Uterus (tissue), 4 donors: ENCODE results near the gene MED29. TPM values are rescaled to one million over a fixed set of nuclear protein-coding genes. Genes with fewer than 3 reads are reported as not detected.
A peak's percentile ranks its signal among the peaks of the same experiment; 100 is the strongest.

Source experiments
- DNase-seq, 2 donors: peaks; one replicate each; pipeline ENCODE4 v3.0.0-alpha.2; 2019 to 2020
- H3K27ac ChIP-seq, 2 donors: fragments of 200-600 bp; sonication (generic); 1 replicate in 1 of 2; 2 replicates in 1 of 2; pipeline ENCODE4 v1.5.1; 2016 to 2018
- H3K27me3 ChIP-seq, 2 donors: fragments of 200-600 bp; sonication (generic); one replicate each; pipeline ENCODE4 v1.5.1; 2018 to 2019; ENCODE audit warnings: control low read depth in 1 of 2
- H3K36me3 ChIP-seq, 2 donors: fragments of 200-600 bp; sonication (generic); one replicate each; pipeline ENCODE4 v1.5.1; 2019; ENCODE audit warnings: control low read depth in 1 of 2
- H3K4me1 ChIP-seq, 2 donors: fragments of 200-600 bp; sonication (generic); one replicate each; pipeline ENCODE4 v1.5.1; 2018 to 2019; ENCODE audit warnings: control low read depth in 1 of 2
- H3K4me3 ChIP-seq, 2 donors: fragments of 200-600 bp; sonication (generic); 1 replicate in 1 of 2; 2 replicates in 1 of 2; pipeline ENCODE4 v1.5.1; 2018 to 2019; ENCODE audit warnings: mild to moderate bottlenecking in 1 of 2
- H3K9me3 ChIP-seq, 2 donors: fragments of 200-600 bp; sonication (generic); one replicate each; pipeline ENCODE4 v1.5.1; 2019; ENCODE audit warnings: control low read depth in 1 of 2
- POLR2A ChIP-seq, 2 donors: fragments of 450-650 bp; IDR thresholded peaks; one replicate each; pipeline ENCODE4 v1.6.1; 2016; ENCODE audit warnings: antibody characterized with exemption in 2 of 2, mild to moderate bottlenecking in 1 of 2, moderate library complexity in 1 of 2
- intact Hi-C: fragments of 100-400 bp; cut with DNase I; formaldehyde crosslinking; loops from one replicate; pipeline ENCODE4 v1.15.1; 2023; ENCODE audit warnings: low total_unique reads
- total RNA-seq, 4 donors: library from RNA; depleted of rRNA in 3 of 4; stranded (reverse); fragments of >200 nt in 3 of 4; gene quantifications; one replicate each; pipeline versions ENCODE4 v1.1.0 to v1.2.4, GENCODE V29; 2014 to 2023
- TF ChIP-seq, protein P1 (sequence below), 4 experiments: fragments of 200-600 bp in 2 of 4; fragments of 450-650 bp in 2 of 4; sonication (generic) in 2 of 4; IDR thresholded peaks; one replicate each; pipeline ENCODE4 v1.5.1; 2016 to 2019; ENCODE audit warnings: antibody characterized with exemption in 4 of 4, mild to moderate bottlenecking in 2 of 4, moderate library complexity in 1 of 4
- donor health status: DM: yes; HTN: yes; CAD: no.

The MED29 gene
- total RNA-seq, 4 donors from 2014 or later, result 15.6 to 282 (median 40.8) TPM

- Histone ChIP-seq H3K9me3 (no peaks in the 10 kb centered on the region), H3K4me1 (peaks cover 4 to 7% of the 10 kb centered on the region in 2 donors), H3K36me3 (no peaks in the 10 kb centered on the region), H3K4me3 (no peak overlapping the region), H3K27me3 (no peaks in the 10 kb centered on the region), H3K27ac (peak overlapping the region in 1 of 2 donors; percentile 3)
- intact Hi-C loops, result no loop called here
- DNase-seq, result no peak
- TF ChIP-seq, protein P1, sequence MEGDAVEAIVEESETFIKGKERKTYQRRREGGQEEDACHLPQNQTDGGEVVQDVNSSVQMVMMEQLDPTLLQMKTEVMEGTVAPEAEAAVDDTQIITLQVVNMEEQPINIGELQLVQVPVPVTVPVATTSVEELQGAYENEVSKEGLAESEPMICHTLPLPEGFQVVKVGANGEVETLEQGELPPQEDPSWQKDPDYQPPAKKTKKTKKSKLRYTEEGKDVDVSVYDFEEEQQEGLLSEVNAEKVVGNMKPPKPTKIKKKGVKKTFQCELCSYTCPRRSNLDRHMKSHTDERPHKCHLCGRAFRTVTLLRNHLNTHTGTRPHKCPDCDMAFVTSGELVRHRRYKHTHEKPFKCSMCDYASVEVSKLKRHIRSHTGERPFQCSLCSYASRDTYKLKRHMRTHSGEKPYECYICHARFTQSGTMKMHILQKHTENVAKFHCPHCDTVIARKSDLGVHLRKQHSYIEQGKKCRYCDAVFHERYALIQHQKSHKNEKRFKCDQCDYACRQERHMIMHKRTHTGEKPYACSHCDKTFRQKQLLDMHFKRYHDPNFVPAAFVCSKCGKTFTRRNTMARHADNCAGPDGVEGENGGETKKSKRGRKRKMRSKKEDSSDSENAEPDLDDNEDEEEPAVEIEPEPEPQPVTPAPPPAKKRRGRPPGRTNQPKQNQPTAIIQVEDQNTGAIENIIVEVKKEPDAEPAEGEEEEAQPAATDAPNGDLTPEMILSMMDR (IDR thresholded peaks at IDR 0.05), result no peak
- TF ChIP-seq POLR2A (IDR thresholded peaks at IDR 0.05), result no peak
Observed at GRCh38 chr19:39388657-39389056, 2.5 kb upstream of the MED29 start.

DNA sequence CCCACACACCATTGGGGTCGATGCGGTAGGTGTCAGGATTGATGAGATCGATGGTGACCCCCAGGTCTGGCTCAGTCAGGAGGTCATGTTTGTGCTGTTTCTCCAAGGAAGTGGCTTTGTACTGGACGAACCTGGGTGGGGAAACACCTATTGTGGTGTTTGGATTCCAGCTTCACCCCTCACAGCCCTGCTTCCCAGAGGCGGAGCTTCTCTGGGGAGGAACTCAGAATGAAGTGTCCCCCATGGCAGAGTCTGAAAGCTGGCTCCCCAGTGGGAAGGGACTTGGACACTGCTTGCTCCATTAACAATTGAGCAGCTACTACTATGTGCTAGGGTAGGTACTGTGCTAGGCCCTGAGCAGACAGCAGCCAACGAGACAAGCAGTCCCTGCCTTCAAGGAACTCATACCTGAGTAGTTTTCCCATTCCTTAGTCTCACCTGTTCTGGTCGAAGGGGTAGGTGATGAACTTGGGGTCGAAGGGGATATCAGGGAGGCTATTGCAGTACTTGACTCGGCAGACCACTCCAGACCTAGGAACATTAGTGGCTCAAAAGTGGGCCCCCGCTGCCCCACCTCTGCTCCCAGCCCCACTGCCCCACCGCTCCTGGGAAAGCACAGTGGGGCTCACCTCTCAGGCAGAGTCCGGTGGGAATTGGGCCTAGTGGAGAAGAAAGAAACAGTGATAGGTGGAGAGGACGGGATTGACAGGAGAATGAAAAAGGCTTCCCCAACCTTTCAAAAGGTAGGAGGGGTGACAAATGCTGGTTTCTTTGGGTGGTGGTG lies 1.4 kb upstream of the MED29 start:
- TF ChIP-seq POLR2A (IDR thresholded peaks at IDR 0.05), result no peak
- TF ChIP-seq, protein P1 (IDR thresholded peaks at IDR 0.05), result no peak
- Histone ChIP-seq H3K36me3 (no peaks in the 10 kb centered on the region), H3K9me3 (no peaks in the 10 kb centered on the region), H3K27ac (peak overlapping the region; percentile 86 to 99), H3K27me3 (no peaks in the 10 kb centered on the region), H3K4me3 (peak overlapping the region in 1 of 2 donors; percentile 96), H3K4me1 (peaks cover 4 to 7% of the 10 kb centered on the region in 2 donors)
- DNase-seq, result no peak
- intact Hi-C loops, result no loop called here

- no peaks in the 10 kb centered on the region for H3K36me3 ChIP-seq
Observed at GRCh38 chr19:39390451-39390750, 777 bp upstream of the MED29 start.

GRCh38 chr19:39397360-39398296 lies 6.5 kb downstream of the MED29 start:
- Histone ChIP-seq H3K36me3 (no peaks in the 10 kb centered on the region), H3K4me1 (peaks cover 7 to 20% of the 10 kb centered on the region in 2 donors), H3K9me3 (no peaks in the 10 kb centered on the region), H3K27ac (peak overlapping the region; percentile 86 to 93), H3K4me3 (no peak overlapping the region), H3K27me3 (no peaks in the 10 kb centered on the region)
- intact Hi-C loops, result no loop called here
- peak in 1 of 2 donors; percentile 27 for TF ChIP-seq POLR2A (IDR thresholded peaks at IDR 0.05)
- TF ChIP-seq, protein P1 (IDR thresholded peaks at IDR 0.05), result peak; percentile 97 to 99 (median 99)
- DNase-seq, result peak; percentile 90

More at GRCh38 chr19:39390451-39390750, 777 bp upstream of the MED29 start:
- DNase-seq, result no peak
- Histone ChIP-seq H3K4me1 (peaks cover 4 to 7% of the 10 kb centered on the region in 2 donors), H3K27ac (peak overlapping the region; percentile 86 to 99), H3K4me3 (peak overlapping the region; percentile 79 to 96), H3K9me3 (no peaks in the 10 kb centered on the region), H3K27me3 (no peaks in the 10 kb centered on the region)
- intact Hi-C loops, result no loop called here
- no peak for TF ChIP-seq POLR2A (IDR thresholded peaks at IDR 0.05)
- TF ChIP-seq, protein P1 (IDR thresholded peaks at IDR 0.05), result no peak
